K562 (cell line): ENCODE results near the gene JAK3. TPM values are rescaled to one million over a fixed set of nuclear protein-coding genes. Genes with fewer than 3 reads are reported as not detected.
A peak's percentile ranks its signal among the peaks of the same experiment; 100 is the strongest.

Experiments
- POLR2AphosphoS5 ChIP-seq: IDR thresholded peaks from 2 replicates; pipeline ENCODE4 v1.6.1; 2011; ENCODE audit warnings: mild to moderate bottlenecking, low read depth, low read length, moderate library complexity; ENCODE audit not compliant: control insufficient read depth, insufficient read depth
- ZNF354B ChIP-seq: fragments of 250-450 bp; sonication (Bioruptor Pico); IDR thresholded peaks from 2 replicates; pipeline ENCODE4 v1.4.0; 2020
- ZNF511 ChIP-seq: sonication (generic); formaldehyde crosslinking; IDR thresholded peaks from 2 replicates; pipeline ENCODE4 v1.8.0; 2022; ENCODE audit warnings: mild to moderate bottlenecking, missing genetic modification reagents
- polyA plus RNA-seq, 8 experiments: library from polyadenylated mRNA; depleted of rRNA in 4 of 8; stranded (reverse) in 5 of 8; unstranded in 3 of 8; fragments of >200 nt; fragmentation: Nextera tagmentation in 2 of 8; fragmentation: Illumina TruSeq in 1 of 8; extraction: Ambion mirVana in 2 of 8; extraction: Trizol in 1 of 8; gene quantifications; 2 replicates each; pipeline versions ENCODE4 v1.2.1 to v1.2.3, GENCODE V29; 2011 to 2014; ENCODE audit warnings: inconsistent platforms in 1 of 8, missing spikeins in 1 of 8
- total RNA-seq, 7 experiments: library from RNA; depleted of rRNA in 6 of 7; stranded (reverse); fragments of >200 nt in 6 of 7; fragmentation: Illumina TruSeq in 2 of 7; extraction: Trizol in 2 of 7; gene quantifications; 2 replicates each; pipeline versions ENCODE4 v1.2.1 to v1.2.3, GENCODE V29; 2011 to 2021; ENCODE audit warnings: low replicate concordance in 1 of 7
- TF ChIP-seq, protein P1 (sequence below): fragments of 250-450 bp; sonication (Bioruptor Pico); IDR thresholded peaks from 2 replicates; pipeline ENCODE4 v1.4.0; 2020; ENCODE audit warnings: mild to moderate bottlenecking

JAK3 gene
- total and polyA plus RNA-seq, 9 of the 15 experiments (the other 6 are each of a cell fraction or from before 2014, with no cell fraction given): 0.01 to 0.18 (median 0.07) TPM; not detected in 1

DNA sequence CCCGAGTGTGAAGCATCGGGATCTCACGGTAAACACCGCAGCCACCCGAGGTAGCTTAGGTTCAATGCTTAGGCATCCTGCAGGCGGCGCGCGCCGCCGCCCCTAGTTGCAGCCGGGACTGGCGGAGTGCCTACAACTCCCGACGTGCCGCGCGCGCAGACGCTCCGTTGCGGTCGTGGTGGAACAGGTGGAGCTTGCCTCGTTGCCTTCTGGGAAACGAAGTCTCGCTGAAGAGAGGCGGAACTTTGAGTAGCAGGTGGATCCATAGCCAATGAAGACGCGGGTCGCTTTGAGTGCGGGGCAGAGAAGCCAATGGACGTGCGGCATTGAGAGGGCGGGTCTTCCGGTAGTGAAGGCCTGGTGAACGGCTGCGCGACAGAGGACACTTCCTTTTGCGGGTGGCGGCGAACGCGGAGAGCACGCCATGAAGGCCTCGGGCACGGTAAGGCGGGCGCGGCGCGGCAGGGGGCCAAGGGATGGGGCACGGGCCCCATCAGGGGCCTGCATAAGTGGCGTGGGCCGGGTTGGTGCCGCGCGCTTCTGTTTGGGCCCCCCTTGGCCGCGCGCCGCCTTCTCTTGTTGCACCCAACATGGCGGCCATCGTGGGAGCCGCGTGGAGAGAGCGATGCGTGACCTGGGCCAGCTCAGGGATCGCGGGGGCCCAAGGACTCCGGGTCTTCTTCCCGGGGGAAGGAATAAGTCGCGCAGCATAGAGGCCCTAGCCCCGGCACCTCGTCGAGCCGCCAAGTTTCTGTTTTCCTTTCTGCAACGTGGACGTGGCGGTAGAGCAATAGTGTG lies 11.9 kb upstream of the JAK3 start, which contains the start of gene RPL18A (continued):
- TF ChIP-seq ZNF511 (peak; percentile 91), ZNF354B (CRISPR knock-in tag) (no peak), POLR2AphosphoS5 (peak; percentile 94)
- TF ChIP-seq, protein P1, sequence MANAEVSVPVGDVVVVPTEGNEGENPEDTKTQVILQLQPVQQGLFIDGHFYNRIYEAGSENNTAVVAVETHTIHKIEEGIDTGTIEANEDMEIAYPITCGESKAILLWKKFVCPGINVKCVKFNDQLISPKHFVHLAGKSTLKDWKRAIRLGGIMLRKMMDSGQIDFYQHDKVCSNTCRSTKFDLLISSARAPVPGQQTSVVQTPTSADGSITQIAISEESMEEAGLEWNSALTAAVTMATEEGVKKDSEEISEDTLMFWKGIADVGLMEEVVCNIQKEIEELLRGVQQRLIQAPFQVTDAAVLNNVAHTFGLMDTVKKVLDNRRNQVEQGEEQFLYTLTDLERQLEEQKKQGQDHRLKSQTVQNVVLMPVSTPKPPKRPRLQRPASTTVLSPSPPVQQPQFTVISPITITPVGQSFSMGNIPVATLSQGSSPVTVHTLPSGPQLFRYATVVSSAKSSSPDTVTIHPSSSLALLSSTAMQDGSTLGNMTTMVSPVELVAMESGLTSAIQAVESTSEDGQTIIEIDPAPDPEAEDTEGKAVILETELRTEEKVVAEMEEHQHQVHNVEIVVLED (CRISPR knock-in tag): peak; percentile 67; the same call in 1 of the 2 replicates
